ENCODE data around the gene GNB4. TPM values are rescaled to one million over a fixed set of nuclear protein-coding genes. Genes with fewer than 3 reads are reported as not detected.

GNB4 gene
- total and polyA plus RNA-seq, 2 of the 8 experiments (the other 6 are each of a cell fraction or from before 2014, with no cell fraction given) = 13.4 to 29.2 TPM

DNA sequence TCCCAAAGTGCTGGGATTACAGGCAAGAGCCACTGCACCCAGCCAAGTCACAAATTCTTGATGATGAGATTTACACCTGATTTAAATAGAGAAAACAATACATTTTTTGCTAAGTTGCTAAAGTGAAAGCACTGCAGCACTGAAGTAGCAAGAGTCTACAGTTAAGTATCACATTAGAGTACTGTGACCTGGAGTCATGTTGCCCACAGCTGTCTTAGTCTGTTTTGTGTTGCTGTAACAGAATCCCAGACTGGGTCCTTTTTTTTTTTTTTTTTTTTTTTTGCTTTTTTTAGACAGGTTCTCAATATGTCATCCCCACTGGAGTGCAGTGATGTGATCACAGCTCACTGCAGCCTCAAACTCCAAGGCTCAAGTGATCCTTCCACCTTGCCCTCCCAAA is 23.2 kb upstream of the GNB4 start (continued):
- no peak for TF ChIP-seq SIN3A (conservative IDR thresholded peaks at IDR 0.05 in 1 of 2, IDR thresholded peaks at IDR 0.05 in 1 of 2; ENCODE audit: low read depth in 1 of 2, low read length in 2 of 2)
- TF ChIP-seq POLR2A (IDR thresholded peaks at IDR 0.05; ENCODE audit: control extremely low read depth in 1 of 2, low read depth in 2 of 2, low read length in 2 of 2) = no peak
- no peak for TF ChIP-seq CBX5 (IDR thresholded peaks at IDR 0.05; ENCODE audit: low read depth, low read length)

All from H1 (cell line).